Nucleus accumbens (tissue), 56 donors: ENCODE data around the gene EEA1.

Experiments
- DNase-seq, 56 donors: peaks; one replicate each; lab custom pipeline; 2025; lab: John Stamatoyannopoulos, UW

Gene EEA1

DNA sequence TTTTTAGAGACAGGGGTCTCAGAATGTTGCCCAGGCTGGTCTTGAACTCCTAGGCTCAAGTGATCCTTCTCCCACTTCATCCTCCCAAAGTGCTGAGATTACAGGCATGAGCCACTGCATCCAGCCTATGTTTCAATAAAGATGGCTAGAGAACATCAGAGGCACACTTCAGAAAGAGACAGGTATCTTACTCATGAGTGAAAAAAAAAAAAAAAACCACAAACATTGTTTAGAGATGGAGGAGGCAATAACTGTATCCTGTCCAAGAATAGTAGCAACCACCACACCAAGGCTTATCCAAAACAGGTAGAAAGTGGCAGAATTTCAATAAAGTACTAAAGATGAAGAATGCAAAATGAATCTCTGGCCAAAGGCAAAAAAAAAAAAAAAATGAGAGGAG lies 30.3 kb downstream of the EEA1 start:
- no peak for DNase-seq

DNA sequence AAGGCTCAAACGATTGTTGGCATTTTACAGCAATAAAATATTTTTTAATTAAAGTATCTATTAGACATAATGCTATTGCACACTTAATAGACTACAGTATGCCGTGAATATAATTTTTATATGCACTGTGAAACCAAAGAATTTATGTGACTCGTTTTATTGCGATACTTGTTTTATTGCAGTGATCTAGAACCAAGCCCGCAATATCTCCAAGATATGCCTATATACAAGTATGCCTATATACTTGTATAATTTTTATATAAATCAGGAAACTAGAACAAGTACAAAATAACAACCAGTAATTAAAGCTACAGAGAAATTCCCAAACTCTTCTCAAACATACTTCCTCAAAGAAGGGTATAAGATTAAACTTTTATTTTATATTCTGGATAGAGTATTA lies 31.3 kb downstream of the EEA1 start:
- no peak for DNase-seq

DNA sequence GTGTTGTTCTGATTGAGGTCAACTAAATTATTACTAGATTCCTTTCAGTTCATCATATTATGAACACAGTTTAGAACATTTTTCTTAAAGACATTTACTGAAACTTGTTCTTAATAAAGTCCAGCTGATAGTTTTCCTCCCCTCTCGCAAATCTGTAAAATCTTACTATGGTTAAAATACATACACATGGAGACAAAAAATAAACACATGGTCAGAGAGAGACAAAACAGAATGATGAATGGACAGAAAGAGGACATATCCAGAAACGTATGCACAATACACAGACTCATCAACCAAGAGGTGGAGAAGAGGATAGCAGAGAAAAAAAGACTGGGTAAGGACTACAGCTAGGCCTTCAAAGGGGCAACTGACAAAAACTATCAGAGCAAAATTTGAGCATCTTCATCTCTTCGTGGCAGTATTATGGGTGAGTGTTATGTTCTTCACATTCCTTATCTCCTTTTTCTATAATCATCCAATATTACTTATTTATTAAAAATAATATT lies 38.4 kb downstream of the EEA1 start:
- DNase-seq, result no peak

DNA sequence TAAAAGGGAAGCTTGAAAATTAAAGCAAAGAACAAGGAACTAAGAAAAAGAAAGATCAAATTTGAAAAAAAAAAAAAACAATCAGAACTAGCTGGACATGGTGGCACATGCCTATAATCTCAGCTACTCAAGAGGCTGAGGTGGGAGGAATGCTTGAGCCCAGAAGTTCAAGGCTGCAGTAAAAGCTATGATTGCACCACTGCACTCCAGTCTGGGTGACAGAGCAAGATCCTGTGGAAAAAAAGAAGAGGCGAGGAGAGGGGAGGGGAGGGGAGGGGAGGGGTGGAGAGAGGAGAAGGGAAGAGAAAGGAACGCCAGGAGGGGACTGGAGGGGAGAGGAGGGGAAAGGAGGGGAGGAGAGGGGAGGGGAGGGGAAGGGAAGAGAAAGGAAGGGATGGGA lies 43.0 kb downstream of the EEA1 start:
- DNase-seq, result no peak

DNA sequence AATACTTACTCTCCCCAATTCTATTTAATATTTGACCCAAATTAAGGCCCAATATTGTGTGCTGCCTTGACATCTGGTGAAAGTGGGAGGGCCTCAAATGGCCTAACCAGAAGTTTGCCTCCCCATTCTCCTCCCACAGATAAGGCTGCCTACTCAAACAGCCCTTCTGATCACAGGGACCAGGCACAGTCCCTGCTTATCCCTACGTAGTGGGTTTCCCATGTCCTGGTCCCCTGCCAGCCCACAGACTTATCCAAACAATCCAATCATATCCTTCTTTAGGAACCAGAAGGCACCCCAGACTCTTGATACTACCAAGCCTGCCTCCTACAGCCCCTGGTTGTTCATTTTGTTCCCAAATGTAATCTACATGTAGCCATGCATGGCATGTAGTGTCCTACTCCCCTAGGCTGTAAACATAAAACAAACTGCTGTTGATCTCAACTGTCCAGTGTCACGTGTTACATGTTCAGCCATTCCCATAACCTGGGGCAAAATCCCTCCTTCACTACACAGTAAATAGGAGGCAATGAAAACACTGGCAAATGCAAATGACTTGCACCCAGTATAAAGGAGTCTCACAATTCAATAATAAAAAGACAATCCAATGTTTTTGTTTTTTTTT lies 49.3 kb downstream of the EEA1 start:
- DNase-seq, result no peak

DNA sequence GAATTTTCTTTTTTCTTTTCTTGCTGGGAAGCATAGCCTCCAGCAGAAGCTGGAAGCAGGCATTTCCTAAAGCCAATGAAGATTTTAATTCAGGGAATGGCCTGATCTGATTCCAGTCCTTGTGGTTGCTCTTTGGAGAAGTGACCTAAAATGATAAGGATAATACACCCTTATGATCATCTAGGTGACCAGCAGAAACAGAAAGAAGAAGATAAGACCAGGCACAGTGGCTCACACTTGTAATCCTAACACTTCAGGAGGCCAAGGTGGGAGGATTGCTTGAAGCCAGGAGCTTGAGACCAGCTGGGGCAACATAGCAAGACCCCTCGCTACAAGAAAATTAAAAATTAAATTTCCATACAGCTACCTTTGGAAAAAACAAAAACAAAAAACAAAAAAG lies 51.2 kb downstream of the EEA1 start:
- DNase-seq, result no peak

DNA sequence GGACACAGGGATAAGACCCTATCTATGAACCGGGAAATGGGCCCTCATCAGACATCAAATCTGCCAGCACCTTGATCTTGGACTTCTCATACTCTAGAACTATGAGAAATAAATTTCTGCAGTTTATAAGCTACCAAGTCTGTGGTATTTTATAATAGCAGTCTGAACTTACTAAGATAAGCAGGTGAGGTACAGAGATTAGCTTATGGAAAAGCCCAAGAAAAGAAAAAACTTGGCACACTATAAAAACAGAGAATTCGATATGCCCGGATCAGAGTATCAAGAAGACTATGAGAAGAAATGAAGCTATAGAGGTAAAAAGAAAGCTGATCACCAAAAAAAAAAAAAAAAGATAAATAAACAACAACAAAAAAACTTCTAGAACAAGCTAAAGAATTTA lies 52.6 kb downstream of the EEA1 start:
- DNase-seq, result no peak

DNA sequence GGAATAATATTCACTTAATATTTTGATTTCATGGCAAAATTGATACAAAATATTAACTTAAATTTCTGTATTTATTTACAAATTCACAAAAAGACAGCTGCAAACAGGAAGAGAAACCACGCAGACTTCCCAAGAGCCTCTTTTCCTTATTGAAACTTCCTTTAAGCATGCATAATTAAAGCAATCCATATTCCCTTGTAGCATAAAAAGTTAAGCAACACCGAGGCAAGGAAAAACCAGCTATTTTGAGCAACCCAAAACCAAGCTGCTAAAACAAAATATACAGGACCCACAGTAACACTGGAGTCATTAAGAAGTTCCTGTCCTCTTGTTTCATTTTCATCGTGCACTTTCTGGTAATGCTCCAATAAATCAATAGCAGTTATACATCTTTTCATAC lies 58.0 kb downstream of the EEA1 start:
- no peak for DNase-seq

DNA sequence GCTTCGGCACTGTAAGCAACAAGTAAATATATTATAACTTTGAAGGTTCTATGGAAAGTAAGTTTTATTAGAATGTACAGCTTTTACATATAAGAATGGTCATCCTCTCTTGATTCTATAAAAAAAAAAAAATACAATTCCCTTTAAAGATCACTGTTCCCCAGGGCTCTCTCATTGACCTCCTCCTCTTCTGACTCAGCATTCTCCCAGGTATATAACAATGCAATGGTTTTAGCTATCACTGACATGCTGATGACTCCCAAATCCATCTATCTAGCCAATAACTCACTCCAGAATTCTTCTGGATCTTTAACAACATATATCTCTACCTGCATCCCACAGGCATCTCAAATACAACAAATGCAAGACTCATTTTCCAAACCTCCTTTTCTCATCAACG lies 62.7 kb downstream of the EEA1 start:
- DNase-seq, result no peak

DNA sequence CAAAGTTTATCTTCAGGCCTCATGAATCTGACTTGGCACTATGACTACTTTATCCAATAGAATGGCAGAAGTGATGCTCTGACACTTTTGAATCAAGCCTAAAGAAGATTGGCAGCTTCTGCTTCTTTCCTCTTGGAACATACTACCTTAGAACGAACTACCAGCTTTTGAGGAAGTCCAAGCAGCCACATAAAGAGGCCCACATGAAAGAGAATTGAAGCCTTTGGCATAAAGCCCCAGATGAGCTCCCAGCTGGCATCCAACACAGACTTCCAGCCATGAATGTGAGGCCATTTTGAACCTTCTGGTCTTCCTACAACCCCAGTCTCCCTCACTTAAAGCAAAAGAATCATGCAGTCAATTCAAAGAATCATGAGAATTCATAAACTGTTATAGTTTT lies 65.8 kb downstream of the EEA1 start:
- no peak for DNase-seq

DNA sequence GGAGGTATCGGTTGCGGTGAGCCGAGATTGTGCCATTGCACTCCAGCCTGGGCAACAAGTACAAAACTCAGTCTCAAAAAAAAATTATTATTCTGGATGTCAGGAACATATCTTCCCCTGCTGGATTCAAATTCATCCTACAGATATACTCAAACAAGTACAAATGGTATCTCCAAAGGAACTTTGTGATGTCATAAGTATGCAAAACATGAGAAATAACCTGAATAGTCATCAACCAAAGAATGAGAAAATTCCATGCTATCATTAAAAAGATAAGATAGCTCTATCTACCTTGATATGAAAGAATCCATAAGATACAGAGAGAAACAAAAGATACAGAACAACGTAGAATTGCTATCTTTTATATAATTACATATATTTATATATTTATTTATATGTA lies 67.7 kb downstream of the EEA1 start:
- DNase-seq, result no peak

DNA sequence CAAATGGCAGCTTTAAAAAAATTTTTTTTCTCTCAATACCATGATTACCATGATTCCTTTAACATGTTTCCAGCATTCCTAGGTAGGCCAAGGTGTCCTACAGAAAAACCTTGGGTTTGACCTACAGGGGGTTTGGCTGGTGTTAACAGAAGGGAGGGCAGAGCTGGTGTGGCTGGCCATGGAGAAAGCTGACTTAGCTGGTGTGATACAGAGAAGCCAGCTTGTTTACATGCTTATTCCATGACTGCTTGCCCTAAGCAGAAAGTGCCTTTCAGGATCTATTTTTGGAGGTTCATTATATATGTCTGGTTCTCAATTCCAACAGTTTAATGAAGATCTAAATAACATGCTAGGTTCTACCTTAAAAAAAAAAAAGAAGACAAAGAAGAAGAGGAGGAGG lies 68.6 kb downstream of the EEA1 start:
- no peak for DNase-seq

DNA sequence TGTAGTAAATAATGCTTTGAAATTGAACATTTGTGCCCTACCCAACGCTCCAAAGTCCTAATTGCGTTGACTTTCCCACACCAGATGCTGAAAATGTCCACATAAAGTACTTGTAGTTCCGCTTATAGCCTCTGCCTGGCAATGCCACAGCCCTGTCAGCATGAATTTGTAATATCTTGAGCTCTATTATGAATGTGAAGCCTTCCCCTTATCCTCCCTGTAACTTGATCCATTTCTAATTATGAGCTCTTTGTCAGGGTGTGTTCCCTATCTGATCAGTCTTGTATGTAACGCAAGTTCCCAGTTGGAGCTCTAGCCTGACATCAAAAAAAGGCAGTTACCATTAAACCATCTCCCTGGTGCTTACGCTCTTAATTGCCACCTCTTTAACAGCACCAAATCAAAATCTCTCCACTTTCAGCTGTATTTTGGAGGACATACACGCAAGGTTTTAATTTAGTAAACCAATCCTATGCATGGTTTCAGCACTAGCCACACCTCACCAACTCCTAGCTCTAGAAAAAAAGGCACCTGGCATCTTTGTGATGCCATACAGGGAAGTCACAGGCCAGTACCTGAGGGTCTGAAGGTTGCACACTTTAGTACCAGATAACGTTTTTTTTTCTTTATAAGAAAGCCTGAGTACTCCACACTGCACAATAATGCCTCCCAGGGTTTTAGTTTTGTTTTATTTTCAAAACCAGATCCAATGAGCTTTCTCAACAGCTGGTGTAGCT lies 69.3 kb downstream of the EEA1 start:
- no peak for DNase-seq

DNA sequence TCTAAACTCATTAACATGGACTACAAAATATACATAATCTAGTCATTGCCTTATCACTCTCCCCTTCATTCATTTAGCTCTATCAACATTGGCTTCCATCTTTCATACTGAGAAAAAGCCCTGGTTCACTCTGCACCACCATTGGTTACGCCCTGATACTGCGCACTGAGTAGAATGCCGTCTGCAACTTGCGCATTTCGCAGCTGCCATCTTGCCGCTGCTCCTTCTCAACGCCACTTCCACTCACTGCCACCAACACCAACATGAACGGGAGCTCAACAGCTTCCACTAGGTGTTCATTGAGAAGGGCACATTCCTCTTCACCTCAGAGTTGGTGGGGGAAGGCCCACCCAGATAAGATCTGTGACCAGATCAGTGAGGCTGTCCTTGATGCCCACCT lies 71.3 kb downstream of the EEA1 start:
- DNase-seq, result no peak

DNA sequence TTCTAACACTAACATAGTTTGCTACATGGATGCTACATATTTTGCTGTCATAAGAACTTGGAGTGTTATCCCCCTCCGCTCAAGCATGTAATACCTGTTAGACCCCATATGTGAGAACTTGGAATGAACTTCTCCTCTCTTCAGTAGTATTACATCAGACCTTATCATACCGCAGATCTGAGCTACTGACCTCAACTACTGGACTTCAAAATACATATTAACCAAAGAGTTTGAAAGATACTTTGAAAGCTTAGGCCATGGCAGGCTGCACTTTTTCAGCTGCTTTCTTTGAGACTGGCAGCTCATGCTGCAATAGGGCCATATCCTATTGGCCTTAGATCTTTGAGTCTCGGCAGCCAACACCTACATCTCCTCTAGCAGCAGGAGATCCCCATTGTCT lies 74.8 kb downstream of the EEA1 start:
- DNase-seq, result no peak

DNA sequence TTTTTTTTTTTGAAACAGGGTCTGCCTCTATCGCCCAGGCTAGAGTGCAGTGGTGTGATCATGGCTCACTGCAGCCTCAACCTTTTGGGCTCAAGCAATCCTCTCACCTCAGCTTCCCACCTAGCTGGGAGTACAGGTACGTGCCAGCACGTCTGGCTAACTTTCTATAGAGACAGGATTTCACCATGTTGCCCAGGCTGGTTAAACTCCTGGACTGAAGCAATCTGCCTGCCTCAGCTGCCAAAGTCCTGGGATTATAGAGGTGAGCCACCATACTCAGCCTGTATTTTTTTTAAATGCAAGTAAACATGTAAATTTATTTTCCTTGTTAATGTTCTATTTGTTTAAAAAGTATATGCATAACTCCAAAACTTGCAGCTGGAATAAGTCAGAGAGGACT lies 80.4 kb downstream of the EEA1 start:
- DNase-seq, result no peak

DNA sequence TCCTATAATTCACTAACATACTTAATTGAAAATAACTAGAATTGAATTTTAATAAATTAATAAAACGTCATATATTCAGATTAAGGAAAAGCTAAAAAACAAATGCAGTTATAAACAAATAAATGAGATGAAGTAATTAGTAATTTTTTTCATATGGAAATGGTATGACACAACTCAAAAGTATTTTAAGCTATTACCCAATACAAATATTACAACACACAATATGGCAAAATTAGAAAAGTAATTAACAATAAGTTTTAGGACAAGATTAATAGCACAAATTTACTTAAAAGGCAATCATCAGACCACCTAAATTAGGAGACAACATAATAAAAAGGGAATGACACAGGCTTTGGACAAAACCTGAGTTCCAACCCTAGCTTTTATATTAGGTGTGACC lies 81.7 kb downstream of the EEA1 start:
- no peak for DNase-seq

DNA sequence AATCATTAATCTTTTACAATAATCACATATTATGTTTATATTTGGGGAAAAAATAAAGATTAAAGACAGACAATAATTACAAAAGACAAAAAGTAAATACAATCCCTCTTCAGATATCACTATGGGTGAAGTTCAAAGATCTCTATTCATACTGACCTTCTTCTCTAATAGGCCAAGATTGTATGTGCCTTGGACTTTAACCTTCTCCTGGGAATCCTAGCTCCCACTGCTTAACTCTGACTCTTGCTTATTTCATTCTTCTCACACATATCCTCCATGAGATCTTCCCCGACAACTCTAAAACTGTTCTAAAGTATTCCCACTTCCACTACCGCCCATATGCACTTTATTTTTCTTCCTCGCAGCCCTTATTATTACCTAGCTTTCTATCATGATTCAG lies 83.8 kb downstream of the EEA1 start:
- DNase-seq, result no peak

DNA sequence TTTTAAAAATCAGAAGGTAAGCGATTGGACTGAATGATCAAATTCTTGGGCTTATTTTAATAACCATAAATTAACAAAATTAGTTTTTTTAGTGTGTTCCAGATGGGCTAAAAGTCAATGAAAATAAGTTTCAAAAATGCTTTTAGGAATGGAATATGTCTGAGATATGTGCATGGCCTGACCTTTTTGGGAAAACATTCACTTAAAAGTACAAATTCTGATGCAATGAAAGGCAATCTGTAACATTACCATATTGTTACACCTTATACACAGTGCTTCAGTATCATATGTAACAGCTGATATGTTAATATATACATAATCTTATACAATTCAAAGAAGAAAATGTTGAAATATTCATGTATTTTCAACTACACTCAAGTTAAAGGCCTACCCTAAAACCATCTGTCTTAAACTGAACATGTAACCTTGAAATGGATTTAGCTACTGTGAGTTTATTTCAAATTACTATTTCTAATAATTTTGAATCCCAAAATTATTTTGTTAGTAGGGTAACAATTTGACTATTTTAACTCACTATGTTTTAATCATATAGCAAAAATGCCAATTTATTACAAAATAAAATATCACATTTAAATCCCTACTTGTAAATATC lies 84.8 kb downstream of the EEA1 start:
- no peak for DNase-seq

DNA sequence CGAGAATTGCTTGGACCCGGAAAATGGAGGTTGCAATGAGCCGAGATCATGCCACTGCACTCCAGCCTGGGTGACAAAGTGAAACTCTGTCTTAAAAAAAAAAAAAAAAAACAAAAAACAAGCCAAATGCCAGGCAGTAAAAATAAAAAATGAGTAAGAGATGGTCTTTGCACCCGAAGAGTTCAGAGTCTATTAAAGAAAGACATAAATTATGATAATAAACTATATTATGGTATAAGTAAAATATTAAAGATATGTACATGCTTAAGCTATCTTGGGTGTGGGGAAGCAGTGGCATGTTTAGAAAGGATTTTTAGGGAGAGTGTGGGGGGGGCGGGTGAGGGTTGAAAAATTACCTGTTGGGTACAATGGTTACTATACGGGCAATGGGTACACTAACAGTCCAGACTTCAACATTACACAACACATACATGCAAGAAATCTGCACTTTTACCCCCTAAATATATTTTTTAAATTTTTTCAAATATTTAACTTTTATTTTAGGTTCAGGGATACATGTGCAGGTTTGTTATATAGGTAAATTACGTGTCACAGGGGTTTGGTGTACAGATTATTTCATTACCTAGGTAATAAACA lies 99.3 kb downstream of the EEA1 start:
- DNase-seq, result no peak

DNA sequence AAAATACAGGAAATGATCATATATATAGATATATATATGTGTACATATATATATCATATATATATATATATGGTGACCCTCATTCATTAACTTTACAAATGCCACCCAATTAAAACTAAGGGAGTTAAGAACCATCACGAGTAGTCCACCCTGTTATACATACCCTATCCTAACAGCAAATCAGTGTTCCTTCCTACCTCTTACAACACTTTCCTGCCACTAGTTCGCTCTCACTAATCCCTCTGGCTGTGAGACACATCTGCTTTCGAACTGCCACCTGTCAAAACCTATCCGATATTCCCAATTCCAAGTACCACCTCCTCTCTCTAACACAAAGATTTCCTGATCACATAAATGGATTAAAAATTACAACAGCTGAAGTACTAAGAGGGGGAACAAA lies 100.5 kb downstream of the EEA1 start:
- no peak for DNase-seq
